OCI-LY3 (cell line): ENCODE results near the gene GPR137B.

Experiments
- H2AFZ ChIP-seq: fragments of 200-600, 300-600 bp; shearing (Covaris generic); 2 replicates; pipeline ENCODE4 v1.6.0; 2014; ENCODE audit warnings: antibody characterized with exemption, low read depth, low read length
- H3K27ac ChIP-seq: fragments of 200-600, 300-600 bp; sonication (generic); 2 replicates; pipeline ENCODE4 v1.5.1; 2014; ENCODE audit warnings: mild to moderate bottlenecking, low read length, moderate library complexity, mixed read lengths
- H3K27me3 ChIP-seq: fragments of 200-600, 300-600 bp; sonication (generic); 2 replicates; pipeline ENCODE4 v1.6.1; 2014; ENCODE audit warnings: low read depth, low read length, mixed read lengths
- H3K36me3 ChIP-seq: fragments of 200-600, 300-600 bp; sonication (generic); replicated peaks from 2 replicates; pipeline ENCODE3; 2014; ENCODE audit warnings: low read depth, low read length, mixed read lengths
- H3K4me1 ChIP-seq: fragments of 300-600, 200-600 bp; sonication (generic); 2 replicates; pipeline ENCODE4 v1.6.1; 2014; ENCODE audit warnings: low read length, mixed read lengths
- H3K4me2 ChIP-seq: fragments of 200-600, 300-600 bp; sonication (generic); 2 replicates; pipeline ENCODE4 v1.6.1; 2014; ENCODE audit warnings: low read length, mixed read lengths
- H3K4me3 ChIP-seq: fragments of 300-600, 200-600 bp; sonication (generic); 2 replicates; pipeline ENCODE4 v1.5.1; 2014; ENCODE audit warnings: antibody characterized with exemption, mild to moderate bottlenecking, low read length, moderate library complexity
- H3K79me2 ChIP-seq: fragments of 300-600, 200-600 bp; shearing (Covaris generic); 2 replicates; pipeline ENCODE4 v1.6.1; 2014; ENCODE audit warnings: mild to moderate bottlenecking, low read length, mixed read lengths
- H3K9ac ChIP-seq: fragments of 300-600, 200-600 bp; shearing (Covaris generic); 2 replicates; pipeline ENCODE4 v1.6.0; 2014; ENCODE audit warnings: mild to moderate bottlenecking, low read length, moderate library complexity
- H3K9me3 ChIP-seq: fragments of 200-600, 300-600 bp; shearing (Covaris generic); 2 replicates; pipeline ENCODE4 v1.6.1; 2014; ENCODE audit warnings: low read length, mixed read lengths; ENCODE audit not compliant: insufficient read depth
- H4K20me1 ChIP-seq: fragments of 200-600, 300-600 bp; sonication (generic); 2 replicates; pipeline ENCODE4 v1.6.1; 2016; ENCODE audit warnings: low read length, mixed read lengths; ENCODE audit not compliant: insufficient read depth
- CTCF ChIP-seq: fragments of 200-600, 300-600 bp; sonication (generic); IDR thresholded peaks from 2 replicates; pipeline ENCODE4 v1.5.1; 2014; ENCODE audit warnings: antibody characterized with exemption, low read length, low read depth
- EZH2phosphoT487 ChIP-seq: fragments of 200-600 bp; shearing (Covaris generic); IDR thresholded peaks from 2 replicates; pipeline ENCODE4 v1.6.1; 2018; ENCODE audit warnings: antibody characterized with exemption, mixed run types, low read depth

The GPR137B gene

GRCh38 chr1:236120721-236121153 lies 21.6 kb upstream of the GPR137B start:
- peaks cover 7% of the 10 kb centered on the region; the same call in 1 of the 2 replicates for H3K27me3 ChIP-seq
- peaks cover 62% of the 10 kb centered on the region for H3K4me1 ChIP-seq
- H3K4me2 ChIP-seq = peak overlapping the region; percentile 93
- peak overlapping the region; percentile 60 for H3K4me3 ChIP-seq
- no peaks in the 10 kb centered on the region for H3K79me2 ChIP-seq
- H4K20me1 ChIP-seq = no peaks in the 10 kb centered on the region
- H3K36me3 ChIP-seq = no peaks in the 10 kb centered on the region
- peak overlapping the region; percentile 54; the same call in 1 of the 2 replicates for H3K9ac ChIP-seq
- no peaks in the 10 kb centered on the region for H3K9me3 ChIP-seq
- peak overlapping the region; percentile 80 for H3K27ac ChIP-seq
- H2AFZ ChIP-seq = no peak overlapping the region
- TF ChIP-seq CTCF (no peak), EZH2phosphoT487 (peak; percentile 70)

GRCh38 chr1:236122176-236122575 lies 20.2 kb upstream of the GPR137B start:
- Histone ChIP-seq H3K9me3 (no peaks in the 10 kb centered on the region), H3K4me1 (peaks cover 62% of the 10 kb centered on the region), H3K9ac (peak overlapping the region; percentile 47; the same call in 1 of the 2 replicates), H3K4me3 (peak overlapping the region; percentile 46), H3K27me3 (peaks cover 7% of the 10 kb centered on the region; the same call in 1 of the 2 replicates), H3K27ac (peak overlapping the region; percentile 80), H3K79me2 (no peaks in the 10 kb centered on the region), H4K20me1 (no peaks in the 10 kb centered on the region), H3K36me3 (no peaks in the 10 kb centered on the region), H3K4me2 (peak overlapping the region; percentile 93), H2AFZ (no peak overlapping the region)
- TF ChIP-seq EZH2phosphoT487 (peak; percentile 48; the same call in 1 of the 2 replicates), CTCF (no peak)

GRCh38 chr1:236123563-236123962 lies 18.8 kb upstream of the GPR137B start:
- peak overlapping the region; percentile 51 for H3K4me2 ChIP-seq
- no peaks in the 10 kb centered on the region for H3K9me3 ChIP-seq
- TF ChIP-seq EZH2phosphoT487 (no peak), CTCF (no peak)
- peaks cover 62% of the 10 kb centered on the region for H3K4me1 ChIP-seq
- 0 out of 2 replicates have a peak, but pooled peaks cover 3% of the 10 kb centered on the region for H3K27me3 ChIP-seq
- peak overlapping the region; percentile 31; the same call in 1 of the 2 replicates for H3K9ac ChIP-seq
- H3K36me3 ChIP-seq = no peaks in the 10 kb centered on the region
- H3K79me2 ChIP-seq = no peaks in the 10 kb centered on the region
- peak overlapping the region; percentile 80 for H3K27ac ChIP-seq
- H2AFZ ChIP-seq = peak overlapping the region; percentile 27; the same call in 1 of the 2 replicates
- H3K4me3 ChIP-seq = peak overlapping the region; percentile 3; the same call in 1 of the 2 replicates
- no peaks in the 10 kb centered on the region for H4K20me1 ChIP-seq

- peak; percentile 90 for TF ChIP-seq CTCF
- no peak for TF ChIP-seq EZH2phosphoT487
Measured at GRCh38 chr1:236124965-236125364, 17.4 kb upstream of the GPR137B start.

More at GRCh38 chr1:236124965-236125364, 17.4 kb upstream of the GPR137B start:
- Histone ChIP-seq H3K27me3 (0 out of 2 replicates have a peak, but pooled peaks cover 3% of the 10 kb centered on the region), H3K9ac (no peak overlapping the region; the same call in 1 of the 2 replicates), H4K20me1 (no peaks in the 10 kb centered on the region), H3K36me3 (no peaks in the 10 kb centered on the region), H3K4me1 (peaks cover 65% of the 10 kb centered on the region), H3K27ac (no peak overlapping the region), H2AFZ (no peak overlapping the region), H3K4me3 (no peak overlapping the region), H3K9me3 (no peaks in the 10 kb centered on the region), H3K79me2 (no peaks in the 10 kb centered on the region), H3K4me2 (peak overlapping the region; percentile 7; the same call in 1 of the 2 replicates)
